ENCODE measurements around the gene FDX2. TPM values are rescaled to one million over a fixed set of nuclear protein-coding genes. Genes with fewer than 3 reads are reported as not detected.

Gene FDX2
- total and polyA plus RNA-seq, 4 donors: 5.8 to 18.7 (median 10.0) TPM

GRCh38 chr19:10291554-10292205 lies 24.1 kb downstream of the FDX2 start:
- no peak overlapping the region for H3K27ac ChIP-seq (ENCODE audit: low read depth in 1 of 2, low read length in 2 of 2)
- H3K9me3 ChIP-seq (ENCODE audit: control insufficient read depth in 4 of 4, low read length in 3 of 4): no peaks in the 10 kb centered on the region
- H3K4me3 ChIP-seq (ENCODE audit: low read depth in 1 of 3, low read length in 3 of 3): peak overlapping the region in 1 of 3 donors; percentile 34
- H3K27me3 ChIP-seq (ENCODE audit: control insufficient read depth in 4 of 4, insufficient read depth in 4 of 4, low read length in 3 of 4): peaks cover 2 to 16% (median 7%) of the 10 kb centered on the region in 4 donors
- TF ChIP-seq TAF1 (conservative IDR thresholded peaks at IDR 0.05) (no peak), ATF3 (IDR thresholded peaks at IDR 0.05) (no peak), RAD21 (IDR thresholded peaks at IDR 0.05) (no peak), GABPA (IDR thresholded peaks at IDR 0.05 in 1 of 2, conservative IDR thresholded peaks at IDR 0.05 in 1 of 2) (no peak), YY1 (IDR thresholded peaks at IDR 0.05) (no peak), CTCF (IDR thresholded peaks at IDR 0.05; ENCODE audit: low read depth, low read length, missing input control) (no peak), ZBTB33 (IDR thresholded peaks at IDR 0.05) (no peak), FOXA1 (IDR thresholded peaks at IDR 0.05) (no peak), SP1 (IDR thresholded peaks at IDR 0.05) (no peak), RXRA (IDR thresholded peaks at IDR 0.05) (no peak), FOXA2 (IDR thresholded peaks at IDR 0.05) (no peak)
- DNase-seq (ENCODE audit: low spot score): no peak
- H3K36me3 ChIP-seq (ENCODE audit: control insufficient read depth in 4 of 4, insufficient read depth in 3 of 4, low read depth in 1 of 4, low read length in 3 of 4): no peaks in the 10 kb centered on the region
- peaks cover 21 to 50% (median 40%) of the 10 kb centered on the region in 4 donors for H3K4me1 ChIP-seq (ENCODE audit: control insufficient read depth in 4 of 4, insufficient read depth in 4 of 4, low read length in 3 of 4)
- H3K9ac ChIP-seq (ENCODE audit: low read depth in 1 of 2, low read length in 2 of 2): no peak overlapping the region
- WGBS: 3% methylated on average over 49 of the region's 49 CpGs

- no peak for TF ChIP-seq MAX (IDR thresholded peaks at IDR 0.05)
- TF ChIP-seq CTCF (IDR thresholded peaks at IDR 0.05; ENCODE audit: low read depth, low read length, missing input control): no peak
- TF ChIP-seq NR2F2 (IDR thresholded peaks at IDR 0.05): no peak
- no peak for TF ChIP-seq GABPA (IDR thresholded peaks at IDR 0.05 in 1 of 2, conservative IDR thresholded peaks at IDR 0.05 in 1 of 2)
- TF ChIP-seq RAD21 (IDR thresholded peaks at IDR 0.05): no peak
- no peak for TF ChIP-seq RXRA (IDR thresholded peaks at IDR 0.05)
- no peak for TF ChIP-seq HNF4G (IDR thresholded peaks at IDR 0.05)
- no peak for TF ChIP-seq JUND (IDR thresholded peaks at IDR 0.05)
- no peak for TF ChIP-seq TAF1 (conservative IDR thresholded peaks at IDR 0.05)
- TF ChIP-seq FOXA2 (IDR thresholded peaks at IDR 0.05): no peak
- TF ChIP-seq EGR1 (IDR thresholded peaks at IDR 0.05; ENCODE audit: low read depth in 2 of 2): no peak
- no peak for TF ChIP-seq SP1 (IDR thresholded peaks at IDR 0.05)
- no peak for TF ChIP-seq ZBTB33 (IDR thresholded peaks at IDR 0.05)
- no peak for TF ChIP-seq HNF4A (conservative IDR thresholded peaks at IDR 0.05)
- no peak for TF ChIP-seq REST (IDR thresholded peaks at IDR 0.05)
- peaks cover 2 to 16% (median 7%) of the 10 kb centered on the region in 4 donors for H3K27me3 ChIP-seq (ENCODE audit: control insufficient read depth in 4 of 4, insufficient read depth in 4 of 4, low read length in 3 of 4)
- WGBS: 2% methylated on average over 57 of the region's 57 CpGs
- H3K9ac ChIP-seq (ENCODE audit: low read depth in 1 of 2, low read length in 2 of 2): no peak overlapping the region
- DNase-seq (ENCODE audit: low spot score): peak; percentile 87
- H3K9me3 ChIP-seq (ENCODE audit: control insufficient read depth in 4 of 4, low read length in 3 of 4): no peaks in the 10 kb centered on the region
- H3K4me1 ChIP-seq (ENCODE audit: control insufficient read depth in 4 of 4, insufficient read depth in 4 of 4, low read length in 3 of 4): peaks cover 22 to 53% (median 42%) of the 10 kb centered on the region in 4 donors
- peak overlapping the region in 1 of 3 donors; percentile 34 for H3K4me3 ChIP-seq (ENCODE audit: low read depth in 1 of 3, low read length in 3 of 3)
- H3K27ac ChIP-seq (ENCODE audit: low read depth in 1 of 2, low read length in 2 of 2): no peak overlapping the region
- peaks cover 0 to 2% (median 1%) of the 10 kb centered on the region in 4 donors for H3K36me3 ChIP-seq (ENCODE audit: control insufficient read depth in 4 of 4, insufficient read depth in 3 of 4, low read depth in 1 of 4, low read length in 3 of 4)
Measured at GRCh38 chr19:10290876-10291553, 24.8 kb downstream of the FDX2 start.
